Islet precursor cell (in vitro differentiated cells): ENCODE measurements around the gene CFAP68.
A peak's percentile ranks its signal among the peaks of the same experiment; 100 is the strongest.

Experiments
- DNase-seq: peaks from one replicate; pipeline ENCODE4 v3.0.0-alpha.2; 2018

CFAP68 gene, protein sequence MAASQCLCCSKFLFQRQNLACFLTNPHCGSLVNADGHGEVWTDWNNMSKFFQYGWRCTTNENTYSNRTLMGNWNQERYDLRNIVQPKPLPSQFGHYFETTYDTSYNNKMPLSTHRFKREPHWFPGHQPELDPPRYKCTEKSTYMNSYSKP

DNA sequence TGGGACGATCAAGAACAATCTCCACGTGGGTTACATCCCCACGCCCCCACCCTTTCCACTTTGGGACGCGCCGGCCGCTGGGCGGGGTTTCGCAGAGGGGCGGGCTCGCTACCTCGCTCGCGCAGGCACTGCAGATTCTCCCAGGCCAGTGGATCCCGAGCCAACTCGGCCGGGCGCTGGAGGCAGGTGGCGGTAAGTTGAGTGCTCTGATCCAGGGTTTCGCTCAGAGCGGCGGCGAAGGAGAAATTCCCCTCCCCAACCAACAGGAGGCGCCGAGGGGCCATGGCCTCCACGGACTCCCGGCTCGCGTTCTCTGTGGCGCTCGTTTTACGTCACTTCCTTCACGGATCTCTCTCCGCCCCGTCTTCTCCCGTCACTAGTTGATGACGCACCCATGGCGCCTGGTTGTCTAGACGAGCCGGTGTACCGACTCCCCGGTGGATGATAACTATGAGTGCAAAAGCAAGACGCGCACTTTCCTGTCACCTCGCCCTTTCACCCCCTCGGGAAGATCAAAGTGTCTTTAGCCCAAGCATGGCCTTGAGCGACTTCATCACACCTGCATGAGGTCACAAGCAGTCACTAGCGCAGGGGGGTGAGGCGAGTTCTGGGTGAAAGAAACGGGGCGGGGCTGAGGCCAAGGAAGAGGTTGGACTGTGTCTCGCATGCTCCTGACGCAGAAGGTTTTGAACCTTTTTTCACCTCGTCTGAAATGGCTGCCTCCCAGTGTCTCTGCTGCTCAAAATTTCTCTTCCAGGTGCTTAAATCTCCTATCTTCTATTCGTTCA is at the start of gene CFAP68, which contains the start of gene FDXACB1:
Gene CFAP68, plus strand, starts transcription at position 693 of the 788 bp plus-strand sequence. Its CDS starts 20 bp downstream, at position 713.
Gene FDXACB1, minus strand, starts transcription at position 317 of the 788 bp plus-strand sequence. Its CDS starts 33 bp downstream, at position 284.
- DNase-seq = peak; percentile 99

DNA sequence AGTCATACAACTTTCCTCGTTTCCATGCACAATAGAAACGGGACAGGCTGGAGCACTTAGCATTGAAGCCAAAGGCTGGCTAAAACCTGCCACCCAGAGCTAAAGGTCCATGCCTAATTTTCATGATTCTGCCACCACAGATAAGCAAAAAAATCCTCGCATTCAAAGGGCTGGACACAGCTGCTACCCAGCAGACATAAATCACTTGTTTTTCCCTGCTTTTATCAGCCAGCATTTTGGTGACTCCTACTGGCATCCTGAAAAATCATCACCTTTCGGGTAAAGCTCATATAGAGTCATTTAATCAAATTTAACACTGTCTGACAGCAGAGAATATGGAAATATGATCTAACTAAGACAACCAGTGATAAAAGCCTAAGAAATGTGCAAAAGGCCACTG is 45.8 kb upstream of the CFAP68 start:
- DNase-seq = no peak

DNA sequence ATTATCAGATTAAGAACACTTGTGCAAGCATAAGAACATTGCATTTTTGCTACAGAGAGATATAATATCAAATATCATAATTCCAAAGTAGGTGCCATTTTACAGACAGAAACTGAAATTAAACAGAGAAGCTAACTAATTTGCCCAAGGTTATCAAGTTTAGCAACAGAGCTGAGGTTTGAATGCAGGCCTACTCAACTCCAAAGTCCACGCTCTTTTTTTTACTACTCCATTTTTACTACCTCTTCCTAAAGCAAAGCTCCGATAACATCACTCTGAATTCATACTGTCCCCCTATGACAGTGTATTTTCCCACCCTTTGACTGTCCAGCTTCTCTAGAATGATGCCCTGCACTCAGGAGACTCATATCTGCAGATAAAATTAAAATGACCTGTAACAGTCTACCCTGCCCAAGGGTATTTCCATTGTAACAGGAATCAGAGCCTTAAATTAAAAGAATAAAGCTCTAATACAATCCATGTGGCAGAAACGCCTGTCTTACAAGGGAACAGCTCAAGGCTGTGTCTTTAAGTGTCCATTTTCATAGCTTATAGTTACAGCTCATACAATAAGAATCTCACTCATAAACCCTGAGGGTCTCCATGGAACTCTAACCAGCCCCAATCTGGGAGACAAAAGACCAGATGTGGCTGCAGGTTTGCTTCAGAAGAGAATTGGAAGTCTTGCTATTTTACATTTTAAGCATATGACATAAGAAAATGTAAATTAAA is 44.7 kb upstream of the CFAP68 start:
- no peak for DNase-seq

DNA sequence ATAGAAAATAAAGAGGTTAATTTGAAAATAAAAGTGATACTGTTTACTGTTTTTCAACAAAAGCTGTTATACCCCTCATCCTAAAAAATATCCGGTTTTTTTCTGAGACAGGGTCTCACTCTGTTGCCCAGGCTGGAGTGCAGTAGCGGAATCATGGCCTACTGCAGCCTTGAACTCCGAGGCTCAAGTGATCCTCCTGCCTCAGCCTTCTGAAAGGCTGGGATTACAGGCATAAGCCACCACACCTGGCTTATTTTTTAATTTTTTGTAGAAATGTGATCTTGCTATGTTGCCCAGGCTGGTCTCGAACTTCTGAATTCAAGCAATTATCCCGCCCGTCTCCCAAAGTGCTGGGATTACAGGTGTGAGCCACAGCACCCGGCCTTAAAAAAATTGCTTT is 43.7 kb upstream of the CFAP68 start:
- DNase-seq = no peak

DNA sequence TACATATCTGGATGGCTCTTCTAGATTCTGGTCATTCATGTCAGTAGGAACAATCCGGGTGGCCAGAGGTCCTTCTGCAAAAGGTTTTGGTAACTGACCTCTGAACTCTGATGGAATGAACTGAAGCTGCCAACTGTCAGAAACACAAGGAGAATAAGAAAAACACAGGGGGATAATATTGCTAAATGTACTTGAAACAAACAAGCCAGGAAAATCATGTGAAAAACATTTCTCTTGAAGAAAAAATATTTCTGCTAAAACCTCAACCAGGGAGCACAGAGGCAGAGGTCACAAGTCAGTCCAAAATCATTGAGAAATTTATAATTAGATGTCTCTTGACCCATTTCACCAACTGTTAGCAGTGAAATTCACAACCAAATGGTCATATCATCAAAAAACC is 43.2 kb upstream of the CFAP68 start:
- no peak for DNase-seq

DNA sequence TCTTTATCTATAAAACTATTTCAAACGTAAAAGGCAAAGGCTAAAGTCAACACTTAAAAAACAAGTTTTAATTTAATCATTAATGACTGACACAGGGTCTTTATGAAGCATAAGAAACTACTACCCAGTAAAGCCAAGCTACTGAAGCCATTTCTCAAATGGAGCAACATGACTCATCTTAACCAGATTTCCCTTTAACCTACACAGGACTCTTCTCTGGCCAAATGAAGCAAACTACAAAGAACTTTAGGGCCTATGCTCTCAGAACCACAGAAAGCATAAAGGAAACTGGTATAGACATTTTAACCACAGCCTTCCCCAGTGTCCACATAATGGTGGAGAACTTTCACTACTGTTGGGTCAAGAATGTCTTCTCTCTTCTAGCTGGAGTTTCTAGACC is 42.6 kb upstream of the CFAP68 start:
- DNase-seq = no peak

DNA sequence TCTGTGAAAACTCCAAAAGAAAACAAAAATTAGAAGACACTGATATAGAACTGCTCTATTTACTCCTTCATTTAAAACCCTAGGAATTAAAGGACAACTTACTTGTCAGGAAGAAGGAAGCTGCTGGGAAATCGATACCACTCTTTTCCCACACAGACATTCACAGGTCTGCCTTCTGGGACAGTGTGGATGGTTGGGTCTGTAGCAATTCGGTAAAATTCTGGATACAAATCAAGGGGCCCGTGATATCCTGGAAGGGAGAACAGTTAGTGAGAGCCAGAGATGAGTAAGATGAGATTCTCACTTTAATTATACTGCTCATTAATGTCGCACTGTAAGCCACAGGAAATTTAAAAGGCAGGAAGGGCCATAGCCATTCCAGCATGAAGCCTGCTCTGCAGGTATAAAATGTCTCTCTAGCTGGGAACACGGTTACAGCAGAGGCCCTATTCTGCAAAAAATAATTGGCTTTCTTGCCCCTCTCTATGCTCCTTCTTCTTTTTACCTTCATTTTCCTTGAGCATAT is 41.9 kb upstream of the CFAP68 start:
- no peak for DNase-seq

DNA sequence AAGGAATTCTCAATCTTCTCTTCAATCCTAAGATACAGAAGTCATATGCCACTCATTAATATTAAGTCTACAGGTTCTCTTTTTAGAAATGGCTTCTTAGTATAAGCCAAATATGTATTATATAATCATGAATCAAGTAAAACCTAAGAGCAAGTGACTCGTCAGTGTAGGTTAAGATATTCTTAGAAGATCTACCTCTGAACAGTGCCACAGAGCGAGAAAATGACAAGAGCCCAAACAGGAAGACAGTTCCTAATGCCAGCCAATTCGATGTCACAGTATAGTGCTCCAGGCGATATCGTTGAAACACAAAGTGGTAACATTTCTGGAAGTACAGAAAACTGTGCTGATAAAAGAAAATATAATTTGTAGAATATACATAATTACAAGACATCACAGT is 41.3 kb upstream of the CFAP68 start:
- no peak for DNase-seq

DNA sequence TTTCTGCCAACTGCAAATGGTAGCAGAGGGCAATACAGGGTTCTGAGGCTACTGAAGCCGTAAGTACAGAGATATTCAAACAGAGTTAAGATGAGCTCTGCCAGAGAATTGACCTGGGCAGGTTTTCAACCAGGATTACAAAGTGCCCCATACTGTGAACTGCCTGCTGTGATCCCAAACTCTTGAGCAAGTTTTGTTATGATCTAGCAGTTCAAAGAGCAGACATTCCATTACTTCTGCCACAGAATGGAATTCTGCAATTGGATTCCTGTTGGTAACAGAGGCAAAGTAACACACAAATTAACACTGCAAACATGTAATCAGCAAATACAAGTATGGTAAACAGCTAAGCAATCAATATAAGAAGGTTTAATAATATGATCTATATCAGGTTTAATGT is 39.2 kb upstream of the CFAP68 start:
- DNase-seq = no peak

DNA sequence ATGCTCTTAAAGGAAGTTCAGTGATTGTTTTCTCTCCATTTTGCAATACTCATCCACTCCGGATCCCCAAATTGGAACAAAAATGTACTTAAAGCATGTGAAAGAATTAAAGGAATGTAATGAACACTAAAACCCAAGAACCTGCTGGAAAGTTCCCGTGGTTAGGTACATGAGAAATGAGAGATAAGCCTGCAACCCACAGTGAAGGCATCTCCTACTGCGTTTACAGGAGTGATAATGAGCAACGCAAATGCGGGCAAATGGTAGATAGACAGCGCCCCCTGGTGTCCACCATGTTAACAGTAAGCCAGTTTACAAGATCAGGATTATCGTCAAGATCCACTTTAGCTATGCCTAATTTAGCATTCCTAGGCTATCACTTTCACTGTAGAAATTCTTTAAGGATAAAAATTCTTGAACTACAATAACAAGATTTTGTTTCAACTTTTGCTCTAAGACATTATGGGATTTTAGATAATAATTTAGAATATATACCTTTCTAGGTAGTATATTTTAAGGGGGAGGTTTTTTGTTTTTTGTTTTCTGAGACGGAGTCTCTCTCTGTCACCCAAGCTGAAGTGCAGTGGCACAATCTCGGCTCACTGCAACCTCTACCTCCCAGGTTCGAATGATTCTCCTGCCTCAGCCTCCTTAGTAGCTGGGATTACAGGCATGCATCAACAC is 37.8 kb upstream of the CFAP68 start:
- DNase-seq = peak; percentile 87

DNA sequence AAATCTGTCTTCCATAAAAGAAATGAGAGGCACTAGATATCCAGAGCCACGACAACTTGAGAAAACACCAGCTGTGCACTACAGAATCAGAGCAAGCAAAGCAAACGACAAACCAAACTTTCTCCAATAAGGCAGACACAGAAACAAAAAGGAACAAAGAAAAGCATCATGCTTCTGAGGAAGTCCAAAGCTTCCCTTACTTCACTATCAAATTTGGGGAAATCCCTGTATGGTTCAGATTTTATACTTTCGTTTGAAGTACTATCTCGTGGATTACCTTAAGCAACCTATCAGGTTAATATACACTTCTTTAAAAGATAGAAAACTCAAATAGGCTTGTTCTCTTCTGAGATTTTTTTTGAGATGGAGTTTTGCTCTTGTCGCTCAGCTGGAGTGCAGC is 35.7 kb upstream of the CFAP68 start:
- no peak for DNase-seq

DNA sequence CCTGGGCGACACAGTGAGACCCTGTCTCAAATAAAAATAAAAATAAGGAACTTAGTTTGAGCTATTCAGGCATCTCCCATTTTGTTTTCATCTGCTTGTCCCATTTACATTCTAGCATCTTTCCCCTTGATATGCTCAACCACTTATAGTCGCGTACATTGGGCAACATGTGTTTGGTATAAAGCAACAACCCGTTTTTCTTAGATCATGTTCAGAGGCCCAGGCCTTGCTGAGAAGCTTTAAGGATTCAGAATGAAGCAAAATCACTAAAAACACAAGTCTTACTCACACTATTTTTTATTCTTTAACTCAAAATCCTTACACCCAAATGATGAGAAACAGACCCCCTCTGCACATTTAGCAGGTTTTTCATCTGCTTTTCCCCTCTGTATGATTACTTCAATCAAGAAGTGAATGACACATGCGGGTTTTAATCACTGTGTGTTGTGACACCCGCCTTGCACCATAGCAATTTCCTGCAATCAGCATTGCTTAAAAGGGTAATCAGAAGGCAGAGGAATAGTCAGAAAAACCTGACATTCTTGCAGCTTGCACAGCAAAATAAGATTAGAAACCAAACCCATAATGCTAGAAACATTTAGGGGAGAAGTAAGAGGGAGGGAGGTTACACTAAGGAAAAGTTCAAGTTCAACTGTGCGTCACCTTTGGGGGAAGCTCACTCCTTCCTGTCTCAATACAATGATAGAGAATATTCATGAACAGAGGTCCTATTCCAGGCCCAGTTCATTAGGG is 33.9 kb upstream of the CFAP68 start:
- no peak for DNase-seq

DNA sequence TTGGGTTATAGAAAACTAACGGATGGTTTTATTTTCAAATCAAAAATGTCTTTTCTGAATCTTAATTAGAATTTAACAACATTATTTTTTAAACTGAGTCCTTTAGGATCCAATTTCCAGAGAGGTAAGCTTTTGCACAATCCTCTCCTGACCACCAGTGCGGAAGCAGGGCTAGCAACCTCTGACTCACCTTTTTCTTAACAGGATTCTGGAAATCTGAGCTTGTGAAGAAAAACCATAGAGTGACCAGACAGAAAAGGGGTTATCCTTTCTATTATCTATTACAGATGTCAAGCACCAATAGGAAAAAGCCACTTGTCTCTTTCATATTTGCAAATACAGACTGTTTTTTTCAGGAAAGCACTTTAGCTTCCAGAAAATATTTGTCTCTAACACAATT is 33.3 kb upstream of the CFAP68 start:
- DNase-seq = no peak

DNA sequence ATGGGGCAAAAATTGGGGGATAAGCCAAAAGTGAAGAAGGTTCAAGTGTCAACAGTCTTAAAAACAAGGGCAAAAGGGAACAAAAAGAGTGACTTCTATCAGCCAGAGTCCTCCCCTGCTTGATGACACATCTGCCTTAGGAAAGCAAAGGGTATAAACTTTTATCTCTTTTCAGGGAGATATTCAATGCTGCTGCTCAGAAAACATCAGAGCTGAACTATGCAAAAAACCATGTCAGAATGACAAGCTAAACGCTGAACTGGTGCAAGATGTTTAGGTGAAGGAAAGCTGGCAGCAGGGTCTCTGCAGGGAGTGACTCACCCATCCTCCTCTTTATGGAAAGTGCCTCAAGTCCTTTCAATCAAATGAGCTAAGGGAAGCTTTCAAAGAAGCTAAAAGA is 32.7 kb upstream of the CFAP68 start:
- DNase-seq = peak; percentile 67

DNA sequence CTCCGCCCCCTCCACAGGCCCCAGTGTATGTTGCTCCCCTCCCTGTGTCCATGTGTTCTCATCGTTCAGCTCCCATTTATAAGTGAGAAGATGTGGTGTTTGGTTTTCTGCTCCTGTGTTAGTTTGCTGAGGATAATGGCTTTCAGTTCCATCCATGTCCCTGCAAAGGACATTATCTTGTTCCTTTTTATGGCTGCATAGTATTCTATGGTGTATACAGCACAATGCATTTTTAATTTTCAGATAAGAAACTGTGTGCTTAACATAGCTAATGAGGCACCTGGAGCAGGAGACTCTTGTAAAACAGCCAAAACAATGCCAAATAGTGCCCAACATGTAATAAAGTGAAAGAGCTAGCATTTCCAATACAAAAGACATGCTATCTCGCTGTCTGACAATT is 29.7 kb upstream of the CFAP68 start:
- DNase-seq = no peak

DNA sequence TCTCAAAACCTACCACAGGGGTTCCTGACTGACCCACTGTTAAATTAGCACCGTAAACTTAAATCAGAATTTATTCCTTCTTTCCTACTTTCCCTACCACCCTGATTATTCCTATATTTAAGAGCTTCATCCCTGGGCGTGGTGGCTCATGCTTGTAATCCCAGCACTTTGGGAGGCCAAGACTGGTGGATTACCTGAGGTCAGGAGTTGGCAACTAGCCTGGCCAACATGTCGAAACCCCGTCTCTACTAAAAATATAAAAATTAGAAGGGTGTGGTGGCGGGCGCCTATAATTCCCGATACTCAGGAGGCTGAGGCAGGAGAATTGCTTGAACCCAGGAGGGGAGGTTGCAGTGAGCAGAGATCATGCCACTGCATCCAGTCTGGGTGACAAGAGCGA is 28.3 kb upstream of the CFAP68 start:
- no peak for DNase-seq

DNA sequence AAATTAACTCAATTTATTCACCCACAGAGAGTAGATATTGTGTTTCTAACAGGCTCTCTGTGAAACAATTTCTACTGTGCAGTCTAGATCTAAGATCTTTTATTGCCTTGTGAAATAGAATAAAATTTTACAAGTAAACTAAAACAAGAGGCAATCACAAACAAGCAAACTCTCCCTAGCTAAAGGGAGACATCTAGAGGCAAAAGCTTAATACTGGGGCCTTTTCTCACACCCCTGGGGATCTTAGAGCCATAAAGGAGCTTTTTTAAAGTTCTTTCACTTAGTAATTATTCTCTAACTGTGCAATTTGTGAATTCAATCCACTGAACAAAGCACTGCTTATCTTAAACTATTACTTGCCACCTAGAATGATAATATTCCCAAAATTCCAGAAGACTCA is 27.7 kb upstream of the CFAP68 start:
- no peak for DNase-seq

DNA sequence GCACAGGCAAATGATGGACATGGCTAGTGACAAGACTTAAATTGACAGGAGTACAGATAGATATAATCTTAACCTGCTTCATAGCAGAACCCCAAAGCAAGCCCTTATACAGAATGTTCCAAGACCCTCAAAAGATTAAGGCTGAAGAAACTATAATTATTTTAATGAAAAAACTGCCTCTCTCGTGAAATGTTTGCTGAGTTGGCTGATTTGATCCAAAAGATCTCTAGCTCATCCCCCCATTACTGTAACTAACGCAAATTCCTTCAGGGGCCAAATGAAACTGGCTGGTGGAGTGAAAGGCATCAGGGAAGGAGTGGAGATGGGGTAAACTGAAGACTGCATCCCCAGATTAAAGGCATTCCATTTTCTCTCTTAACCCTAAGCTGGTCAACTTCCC is 27.2 kb upstream of the CFAP68 start:
- no peak for DNase-seq

DNA sequence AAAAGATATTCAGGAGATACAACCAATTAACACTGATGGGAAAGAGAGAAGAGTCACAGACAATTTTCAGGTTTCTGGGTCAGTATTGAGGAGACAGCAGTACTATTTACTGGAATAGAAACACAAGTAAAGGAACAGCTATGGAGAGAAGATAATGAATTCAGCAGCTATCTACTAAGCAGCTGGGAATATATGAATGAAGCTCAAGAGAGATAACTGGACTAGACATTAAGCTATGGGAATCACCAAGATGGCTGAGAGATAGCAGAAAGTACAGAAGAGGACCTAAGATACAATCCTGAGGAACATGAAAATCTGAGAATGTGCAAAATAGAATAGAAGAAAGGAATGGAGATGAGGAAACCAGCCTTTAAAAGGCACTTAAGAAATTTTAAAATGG is 23.8 kb upstream of the CFAP68 start:
- no peak for DNase-seq

DNA sequence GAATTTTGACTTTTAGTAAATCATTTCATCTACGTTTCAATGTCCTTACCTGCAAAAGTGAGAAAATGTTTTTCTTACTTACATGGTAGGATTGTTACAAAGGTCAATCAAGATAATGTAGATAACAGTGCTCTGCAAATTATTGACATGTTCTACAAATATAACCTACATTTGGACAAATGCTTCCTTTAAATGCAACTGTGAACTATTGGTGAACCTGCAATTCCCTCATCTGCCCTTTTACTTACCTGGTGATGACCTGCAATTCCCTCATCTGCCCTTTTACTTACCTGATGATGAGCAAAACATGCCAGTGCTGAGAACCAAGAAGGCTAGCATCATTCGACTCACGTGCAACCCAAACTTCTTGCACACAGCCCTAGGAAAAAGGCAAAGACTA is 19.1 kb upstream of the CFAP68 start:
- no peak for DNase-seq

DNA sequence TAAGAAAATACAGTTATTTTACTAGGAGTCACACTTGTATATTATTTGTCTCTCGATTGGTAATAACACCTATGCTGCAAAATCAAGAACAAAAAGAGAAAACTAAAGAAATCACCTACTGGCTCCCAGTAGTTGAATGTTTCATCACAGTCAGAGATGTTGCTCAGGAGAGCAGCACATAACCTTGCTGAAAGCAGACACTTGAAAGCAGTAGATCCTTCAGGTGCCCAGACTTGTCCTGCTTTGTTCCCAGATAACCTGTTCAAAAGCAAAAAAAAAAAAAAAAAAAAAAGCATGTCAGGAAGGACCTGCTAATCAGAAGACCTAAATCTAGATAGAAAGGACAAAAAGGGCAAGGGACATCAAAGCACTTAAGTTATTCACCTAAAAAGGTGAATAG is 9.2 kb upstream of the CFAP68 start:
- DNase-seq = no peak

DNA sequence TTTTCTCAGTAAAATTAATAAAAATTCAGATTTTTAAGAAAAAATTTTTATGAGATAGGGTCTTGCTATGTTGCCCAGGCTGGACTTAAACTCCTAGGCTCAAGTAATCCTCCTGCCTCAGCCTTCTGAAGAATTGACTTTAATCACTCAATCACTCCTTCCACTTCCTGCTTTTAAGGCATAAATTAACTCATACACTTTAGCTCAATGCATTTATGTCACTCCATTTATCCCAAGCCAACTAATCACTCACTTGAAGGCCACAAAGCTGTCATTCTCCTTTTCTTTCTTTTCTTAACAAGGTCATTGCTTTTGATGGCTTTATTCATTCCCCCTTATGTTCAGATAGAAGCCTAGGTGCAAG is 8.8 kb upstream of the CFAP68 start:
- DNase-seq = no peak
